Hepatocyte (in vitro differentiated cells): ENCODE measurements around the gene ADISSP. TPM values are rescaled to one million over a fixed set of nuclear protein-coding genes. Genes with fewer than 3 reads are reported as not detected.

Experiments
- DNase-seq: peaks from one replicate; pipeline ENCODE4 v3.0.0-alpha.2; 2016; ENCODE audit warnings: low spot score
- H2AFZ ChIP-seq: fragments of 200-600 bp; sonication (generic); 2 replicates; pipeline ENCODE4 v1.6.0; 2016; ENCODE audit warnings: antibody characterized with exemption, mild to moderate bottlenecking
- H3K27ac ChIP-seq: fragments of 200-600 bp; sonication (generic); 2 replicates; pipeline ENCODE4 v1.5.1; 2016; ENCODE audit warnings: mild to moderate bottlenecking
- H3K27me3 ChIP-seq: fragments of 200-600 bp; sonication (generic); 2 replicates; pipeline ENCODE4 v1.6.1; 2016
- H3K36me3 ChIP-seq: fragments of 200-600 bp; sonication (generic); replicated peaks from 2 replicates; pipeline ENCODE4 v1.5.1; 2016; ENCODE audit warnings: low read depth; ENCODE audit not compliant: insufficient read depth
- H3K4me1 ChIP-seq: fragments of 200-600 bp; sonication (generic); 2 replicates; pipeline ENCODE4 v1.5.1; 2016; ENCODE audit warnings: mild to moderate bottlenecking, moderate library complexity; ENCODE audit not compliant: insufficient read depth
- H3K4me2 ChIP-seq: fragments of 200-600 bp; sonication (generic); 2 replicates; pipeline ENCODE4 v1.6.0; 2016
- H3K4me3 ChIP-seq: fragments of 200-600 bp; sonication (generic); 2 replicates; pipeline ENCODE4 v1.5.1; 2016; ENCODE audit warnings: mild to moderate bottlenecking
- H3K79me2 ChIP-seq: fragments of 200-600 bp; sonication (generic); 2 replicates; pipeline ENCODE4 v1.6.0; 2017; ENCODE audit warnings: mild to moderate bottlenecking
- H3K9me2 ChIP-seq: fragments of 200-600 bp; sonication (generic); replicated peaks from 2 replicates; pipeline ENCODE4 v1.6.0; 2017; ENCODE audit warnings: mild to moderate bottlenecking; ENCODE audit not compliant: insufficient read depth
- H3K9me3 ChIP-seq: fragments of 200-600 bp; sonication (generic); 2 replicates; pipeline ENCODE4 v1.5.1; 2016; ENCODE audit warnings: low read depth, mild to moderate bottlenecking
- H4K20me1 ChIP-seq: fragments of 200-600 bp; sonication (generic); 2 replicates; pipeline ENCODE4 v1.6.0; 2016; ENCODE audit warnings: mild to moderate bottlenecking; ENCODE audit not compliant: insufficient read depth, poor library complexity, severe bottlenecking
- EZH2 ChIP-seq: fragments of 200-600 bp; sonication (generic); IDR thresholded peaks from 2 replicates; pipeline ENCODE4 v1.6.1; 2016; ENCODE audit warnings: antibody characterized with exemption, mild to moderate bottlenecking, borderline replicate concordance
- EZH2phosphoT487 ChIP-seq: fragments of 200-600 bp; sonication (generic); IDR thresholded peaks from one replicate; pipeline ENCODE4 v1.6.1; 2018; ENCODE audit warnings: antibody characterized with exemption, mild to moderate bottlenecking, low read depth, moderate library complexity; ENCODE audit not compliant: unreplicated experiment, severe bottlenecking
- WGBS: methylation state at CpG from one replicate; pipeline ENCODE4 v1.1.6; 2016; ENCODE audit warnings: low lambda C conversion rate; ENCODE audit errors: missing lambda C conversion rate; 5-methylcytosine and 5-hydroxymethylcytosine counted together
- polyA plus RNA-seq: library from polyadenylated mRNA; unstranded; fragments of >200 nt; fragmentation: Nextera tagmentation; extraction: Ambion mirVana; gene quantifications from 2 replicates; pipeline ENCODE4 v1.2.1, GENCODE V29; 2016
- total RNA-seq: library from RNA; depleted of rRNA; stranded (reverse); fragments of >200 nt; gene quantifications from 2 replicates; pipeline ENCODE4 v1.2.3, GENCODE V29; 2014
- TF ChIP-seq, protein P1 (sequence below): fragments of 200-600 bp; sonication (generic); IDR thresholded peaks from 2 replicates; pipeline ENCODE4 v1.5.1; 2016; ENCODE audit warnings: antibody characterized with exemption, mild to moderate bottlenecking; ENCODE audit not compliant: poor library complexity

The ADISSP gene
- total and polyA plus RNA-seq, 2 experiments from 2014 or later, result 9.6 to 36.0 TPM

GRCh38 chr20:3734111-3734843, 33.3 kb downstream of the ADISSP start:
- Histone ChIP-seq H4K20me1 (no peaks in the 10 kb centered on the region), H3K9me2 (no peaks in the 10 kb centered on the region), H3K79me2 (no peaks in the 10 kb centered on the region), H3K36me3 (no peaks in the 10 kb centered on the region), H3K27me3 (peaks cover 3% of the 10 kb centered on the region), H3K4me2 (no peak overlapping the region), H3K4me3 (no peak overlapping the region), H2AFZ (no peak overlapping the region), H3K27ac (no peak overlapping the region), H3K4me1 (peaks cover 2% of the 10 kb centered on the region), H3K9me3 (no peaks in the 10 kb centered on the region)
- 70% methylated on average over 12 of the region's 12 CpGs for WGBS
- DNase-seq, result peak; percentile 7
- TF ChIP-seq, protein P1, sequence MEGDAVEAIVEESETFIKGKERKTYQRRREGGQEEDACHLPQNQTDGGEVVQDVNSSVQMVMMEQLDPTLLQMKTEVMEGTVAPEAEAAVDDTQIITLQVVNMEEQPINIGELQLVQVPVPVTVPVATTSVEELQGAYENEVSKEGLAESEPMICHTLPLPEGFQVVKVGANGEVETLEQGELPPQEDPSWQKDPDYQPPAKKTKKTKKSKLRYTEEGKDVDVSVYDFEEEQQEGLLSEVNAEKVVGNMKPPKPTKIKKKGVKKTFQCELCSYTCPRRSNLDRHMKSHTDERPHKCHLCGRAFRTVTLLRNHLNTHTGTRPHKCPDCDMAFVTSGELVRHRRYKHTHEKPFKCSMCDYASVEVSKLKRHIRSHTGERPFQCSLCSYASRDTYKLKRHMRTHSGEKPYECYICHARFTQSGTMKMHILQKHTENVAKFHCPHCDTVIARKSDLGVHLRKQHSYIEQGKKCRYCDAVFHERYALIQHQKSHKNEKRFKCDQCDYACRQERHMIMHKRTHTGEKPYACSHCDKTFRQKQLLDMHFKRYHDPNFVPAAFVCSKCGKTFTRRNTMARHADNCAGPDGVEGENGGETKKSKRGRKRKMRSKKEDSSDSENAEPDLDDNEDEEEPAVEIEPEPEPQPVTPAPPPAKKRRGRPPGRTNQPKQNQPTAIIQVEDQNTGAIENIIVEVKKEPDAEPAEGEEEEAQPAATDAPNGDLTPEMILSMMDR, result no peak
- TF ChIP-seq EZH2phosphoT487 (no peak), EZH2 (no peak)

DNA sequence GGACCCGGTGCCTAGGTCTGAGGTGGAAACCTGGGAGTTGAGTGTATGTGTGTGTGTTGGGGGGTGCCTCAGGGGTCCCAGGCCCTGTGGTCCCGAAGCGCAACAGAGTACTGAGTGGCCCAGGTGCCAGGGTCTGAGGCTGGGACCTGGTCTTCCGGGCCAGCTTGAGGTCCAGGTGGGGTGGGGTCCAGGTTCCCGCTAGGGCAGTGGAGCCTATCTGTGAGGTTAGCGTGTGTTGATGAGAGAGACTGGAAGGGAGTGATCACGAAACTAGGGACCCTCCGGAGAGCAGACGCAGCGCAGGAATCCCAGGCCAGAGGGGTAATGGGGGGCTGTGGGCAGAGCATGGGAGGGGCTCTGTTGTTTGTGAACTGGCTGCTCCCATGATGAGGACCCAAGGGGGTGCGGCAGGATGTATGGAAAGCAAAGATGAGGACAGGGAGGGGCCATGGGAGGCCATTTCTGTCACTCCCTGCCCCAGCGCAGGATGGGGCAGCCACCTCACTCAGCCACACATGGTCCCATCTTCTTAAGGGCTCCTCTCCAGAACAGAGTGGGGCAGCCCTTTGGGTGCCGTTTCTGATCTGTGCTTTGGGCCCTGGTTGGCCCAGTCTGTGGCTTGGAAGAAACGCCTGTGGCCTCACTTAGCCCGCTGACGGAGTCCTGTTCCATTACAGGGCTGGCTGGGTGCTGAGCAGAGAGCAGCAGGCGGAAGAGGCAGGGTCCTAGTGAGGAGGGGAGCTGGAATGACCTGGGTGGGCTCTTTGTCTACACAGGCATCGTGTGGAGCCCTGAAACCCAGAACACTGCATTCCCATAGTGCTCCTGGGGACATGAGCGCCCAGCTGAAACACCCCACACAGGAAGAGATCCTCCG, 34.2 kb downstream of the ADISSP start:
- TF ChIP-seq, protein P1, result no peak
- TF ChIP-seq EZH2phosphoT487 (no peak), EZH2 (no peak)
- H3K36me3 ChIP-seq, result no peaks in the 10 kb centered on the region
- H4K20me1 ChIP-seq, result no peaks in the 10 kb centered on the region
- H3K27ac ChIP-seq, result no peak overlapping the region
- 93% methylated on average over 20 of the region's 20 CpGs for WGBS
- peak overlapping the region; percentile 74 for H3K4me2 ChIP-seq
- H3K9me3 ChIP-seq, result no peaks in the 10 kb centered on the region
- no peak for DNase-seq
- no peaks in the 10 kb centered on the region for H3K79me2 ChIP-seq
- H3K4me3 ChIP-seq, result no peak overlapping the region
- no peak overlapping the region for H2AFZ ChIP-seq
- H3K27me3 ChIP-seq, result peaks cover 10% of the 10 kb centered on the region
- H3K4me1 ChIP-seq, result peaks cover 2% of the 10 kb centered on the region
- H3K9me2 ChIP-seq, result no peaks in the 10 kb centered on the region

GRCh38 chr20:3732327-3733118, 35.0 kb downstream of the ADISSP start, which contains the start of gene HSPA12B:
TSS of gene HSPA12B (plus strand) at chr20:3732685. CDS start at chr20:3738675, 5,990 bp downstream.
- Histone ChIP-seq H3K4me2 (peak within 1 kb of the TSS; percentile 74), H3K36me3 (no peaks in the 10 kb centered on the region), H3K27ac (peak within 1 kb of the TSS; percentile 27), H3K4me1 (peaks cover 2% of the 10 kb centered on the region), H3K4me3 (no peak within 1 kb of the TSS), H3K9me2 (no peaks in the 10 kb centered on the region), H3K27me3 (peaks cover 14% of the 10 kb centered on the region), H4K20me1 (no peaks in the 10 kb centered on the region), H2AFZ (peak within 1 kb of the TSS; percentile 68), H3K79me2 (no peaks in the 10 kb centered on the region), H3K9me3 (no peaks in the 10 kb centered on the region)
- TF ChIP-seq, protein P1, result no peak
- TF ChIP-seq EZH2 (no peak), EZH2phosphoT487 (no peak)
- WGBS, result 34% methylated on average over 15 of the region's 67 CpGs
- peak; percentile 60 for DNase-seq
